Measurements from ENCODE around the gene NME9.

Gene NME9

DNA sequence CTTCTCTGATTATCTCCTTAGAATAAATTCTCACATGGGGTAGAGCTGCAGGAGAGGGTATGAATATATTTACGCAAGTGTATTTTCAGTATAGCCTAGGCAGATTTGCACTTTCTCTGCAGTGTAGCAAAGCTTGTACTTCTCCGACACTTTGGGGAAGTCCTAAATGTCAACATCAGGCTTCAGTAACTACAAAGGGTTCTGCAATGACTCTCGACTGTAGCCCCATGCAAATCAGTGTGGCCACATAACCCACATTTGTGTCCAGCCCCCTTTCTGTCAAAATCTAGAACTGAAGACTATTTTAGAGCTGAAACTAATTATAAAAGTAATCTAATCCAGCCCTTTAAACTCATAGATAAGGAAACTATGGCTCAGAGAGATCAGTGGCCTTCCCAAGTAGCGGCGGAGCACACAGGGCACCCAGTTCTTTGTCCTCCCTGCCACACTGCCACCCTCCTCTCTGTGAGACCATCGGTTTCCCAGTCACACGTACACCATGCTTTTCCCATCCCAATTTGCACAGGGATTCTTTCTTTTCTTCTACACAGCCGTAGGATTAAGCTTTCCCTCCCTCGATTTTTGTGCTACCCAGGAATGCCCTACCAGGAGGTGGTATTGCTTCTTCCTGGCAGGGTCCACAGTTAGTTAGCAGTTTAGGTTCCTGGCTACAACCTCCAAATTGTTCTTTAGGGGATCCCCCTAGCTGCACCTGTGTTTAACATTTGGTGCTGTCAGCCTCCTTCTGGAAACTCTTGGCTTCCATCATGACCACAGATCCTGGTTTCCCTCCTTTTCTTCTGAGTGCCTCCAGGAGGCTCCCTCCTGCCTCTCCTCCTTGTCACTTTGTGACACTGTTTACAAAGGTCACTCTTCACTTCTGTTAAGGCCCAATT lies 41.7 kb upstream of the NME9 start:
- H3K4me3 ChIP-seq (ENCODE audit: low read length), result peak overlapping the region; percentile 39
- TF ChIP-seq EZH2 (optimal IDR thresholded peaks at IDR 0.05; ENCODE audit: low read depth, low read length), result no peak
- TF ChIP-seq, protein P1, sequence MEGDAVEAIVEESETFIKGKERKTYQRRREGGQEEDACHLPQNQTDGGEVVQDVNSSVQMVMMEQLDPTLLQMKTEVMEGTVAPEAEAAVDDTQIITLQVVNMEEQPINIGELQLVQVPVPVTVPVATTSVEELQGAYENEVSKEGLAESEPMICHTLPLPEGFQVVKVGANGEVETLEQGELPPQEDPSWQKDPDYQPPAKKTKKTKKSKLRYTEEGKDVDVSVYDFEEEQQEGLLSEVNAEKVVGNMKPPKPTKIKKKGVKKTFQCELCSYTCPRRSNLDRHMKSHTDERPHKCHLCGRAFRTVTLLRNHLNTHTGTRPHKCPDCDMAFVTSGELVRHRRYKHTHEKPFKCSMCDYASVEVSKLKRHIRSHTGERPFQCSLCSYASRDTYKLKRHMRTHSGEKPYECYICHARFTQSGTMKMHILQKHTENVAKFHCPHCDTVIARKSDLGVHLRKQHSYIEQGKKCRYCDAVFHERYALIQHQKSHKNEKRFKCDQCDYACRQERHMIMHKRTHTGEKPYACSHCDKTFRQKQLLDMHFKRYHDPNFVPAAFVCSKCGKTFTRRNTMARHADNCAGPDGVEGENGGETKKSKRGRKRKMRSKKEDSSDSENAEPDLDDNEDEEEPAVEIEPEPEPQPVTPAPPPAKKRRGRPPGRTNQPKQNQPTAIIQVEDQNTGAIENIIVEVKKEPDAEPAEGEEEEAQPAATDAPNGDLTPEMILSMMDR (IDR thresholded peaks at IDR 0.05; ENCODE audit: low read length), result no peak
- peaks cover 17% of the 10 kb centered on the region for H3K4me1 ChIP-seq (ENCODE audit: low read length)
- DNase-seq, result peak; percentile 91
- H3F3A ChIP-seq (ENCODE audit: insufficient read depth, low read length), result peaks cover 10% of the 10 kb centered on the region; the same call in 1 of the 2 replicates
- no peaks in the 10 kb centered on the region for H3K9me3 ChIP-seq (replicated peaks; ENCODE audit: insufficient read depth, low read length)
- H3K9me2 ChIP-seq (replicated peaks; ENCODE audit: insufficient read depth, low read length), result no peaks in the 10 kb centered on the region
- H4K20me1 ChIP-seq (ENCODE audit: insufficient read depth, low read length), result no peaks in the 10 kb centered on the region
- no peak overlapping the region for H3K9ac ChIP-seq (ENCODE audit: low read length)
- no peaks in the 10 kb centered on the region for H3K36me3 ChIP-seq (replicated peaks; ENCODE audit: insufficient read depth, low read length)
- peaks cover 30% of the 10 kb centered on the region for H3K27me3 ChIP-seq (replicated peaks; ENCODE audit: insufficient read depth, low read length)
- no peak overlapping the region for H2AFZ ChIP-seq (ENCODE audit: low read length)
- no peak overlapping the region for H3K27ac ChIP-seq (ENCODE audit: low read length)
- H3K79me2 ChIP-seq (ENCODE audit: low read length), result no peaks in the 10 kb centered on the region
- H3K4me2 ChIP-seq (ENCODE audit: low read depth, low read length), result peak overlapping the region; percentile 76

DNA sequence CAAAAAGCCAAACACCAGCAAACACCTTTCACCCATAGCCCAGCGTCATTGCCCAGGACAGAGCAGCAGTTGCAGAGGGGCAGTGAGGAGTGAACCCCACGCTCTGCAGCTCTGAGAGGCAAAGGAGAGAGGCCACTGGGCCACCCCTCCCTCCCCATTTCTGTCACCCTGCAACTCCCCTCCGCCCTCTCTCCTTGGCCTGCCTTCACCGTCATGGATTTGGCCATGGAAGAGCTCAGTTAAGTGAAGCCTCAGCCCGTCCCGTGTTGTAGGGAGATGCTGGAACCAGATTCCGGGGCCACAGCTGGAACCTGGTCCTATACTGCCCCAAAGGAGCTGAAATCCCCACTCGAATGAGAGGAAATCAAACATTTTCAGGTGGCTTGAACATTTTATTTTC lies 40.7 kb upstream of the NME9 start:
- Histone ChIP-seq H3K9me3 (replicated peaks; ENCODE audit: insufficient read depth, low read length) (no peaks in the 10 kb centered on the region), H3K4me3 (ENCODE audit: low read length) (no peak overlapping the region), H3K27me3 (replicated peaks; ENCODE audit: insufficient read depth, low read length) (peaks cover 30% of the 10 kb centered on the region), H3K9ac (ENCODE audit: low read length) (no peak overlapping the region), H3K9me2 (replicated peaks; ENCODE audit: insufficient read depth, low read length) (no peaks in the 10 kb centered on the region), H3K27ac (ENCODE audit: low read length) (no peak overlapping the region), H3F3A (ENCODE audit: insufficient read depth, low read length) (peaks cover 10% of the 10 kb centered on the region; the same call in 1 of the 2 replicates), H3K4me2 (ENCODE audit: low read depth, low read length) (no peak overlapping the region), H4K20me1 (ENCODE audit: insufficient read depth, low read length) (no peaks in the 10 kb centered on the region), H2AFZ (ENCODE audit: low read length) (no peak overlapping the region), H3K79me2 (ENCODE audit: low read length) (no peaks in the 10 kb centered on the region), H3K36me3 (replicated peaks; ENCODE audit: insufficient read depth, low read length) (no peaks in the 10 kb centered on the region), H3K4me1 (ENCODE audit: low read length) (peaks cover 17% of the 10 kb centered on the region)
- TF ChIP-seq EZH2 (optimal IDR thresholded peaks at IDR 0.05; ENCODE audit: low read depth, low read length), result no peak
- TF ChIP-seq, protein P1 (IDR thresholded peaks at IDR 0.05; ENCODE audit: low read length), result no peak
- no peak for TF ChIP-seq EZH2phosphoT487 (IDR thresholded peaks at IDR 0.05; ENCODE audit: low read length)
- no peak for DNase-seq

DNA sequence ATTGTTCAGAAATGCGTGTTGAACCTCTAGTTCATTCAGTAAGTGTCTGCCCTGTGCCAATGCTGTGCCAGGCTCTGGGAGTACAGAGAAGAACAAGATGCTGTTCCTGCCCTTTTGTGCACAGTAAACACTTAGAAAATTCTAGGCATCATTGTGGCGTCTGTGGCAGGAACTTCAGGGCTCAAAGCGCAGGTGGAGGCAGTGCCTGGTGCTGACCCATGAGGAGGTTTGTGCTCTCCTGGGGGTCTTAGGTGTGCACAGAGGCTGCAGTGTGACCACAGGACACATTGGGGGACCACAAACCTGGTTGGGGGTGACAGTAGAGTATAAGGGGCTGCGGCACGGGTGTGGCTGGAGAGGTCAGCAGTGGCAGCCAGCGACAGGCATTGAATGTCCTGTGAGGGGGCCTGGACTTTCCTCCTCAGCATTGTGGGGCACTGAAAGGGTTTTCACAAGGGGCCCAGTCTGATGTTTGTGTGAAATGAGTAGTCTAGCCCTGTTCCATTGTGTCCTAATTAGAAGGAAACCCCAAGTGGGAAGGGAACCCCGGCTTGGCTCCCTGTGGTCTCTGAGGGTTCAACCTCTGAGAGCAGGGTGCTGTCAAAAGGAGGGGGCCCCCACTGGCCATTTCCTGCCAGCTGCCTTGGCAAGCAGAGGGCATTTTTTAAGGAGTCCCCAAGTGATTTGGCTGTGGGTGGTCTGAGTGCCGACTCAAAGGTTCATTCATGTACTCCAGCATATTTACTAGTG lies 39.7 kb upstream of the NME9 start:
- TF ChIP-seq, protein P1 (IDR thresholded peaks at IDR 0.05; ENCODE audit: low read length), result no peak
- TF ChIP-seq EZH2 (optimal IDR thresholded peaks at IDR 0.05; ENCODE audit: low read depth, low read length), result no peak
- Histone ChIP-seq H2AFZ (ENCODE audit: low read length) (no peak overlapping the region), H4K20me1 (ENCODE audit: insufficient read depth, low read length) (no peaks in the 10 kb centered on the region), H3K4me1 (ENCODE audit: low read length) (peaks cover 17% of the 10 kb centered on the region), H3K36me3 (replicated peaks; ENCODE audit: insufficient read depth, low read length) (no peaks in the 10 kb centered on the region), H3K9me3 (replicated peaks; ENCODE audit: insufficient read depth, low read length) (no peaks in the 10 kb centered on the region), H3K27me3 (replicated peaks; ENCODE audit: insufficient read depth, low read length) (peaks cover 30% of the 10 kb centered on the region), H3K4me2 (ENCODE audit: low read depth, low read length) (no peak overlapping the region), H3K9ac (ENCODE audit: low read length) (no peak overlapping the region), H3K4me3 (ENCODE audit: low read length) (no peak overlapping the region), H3K9me2 (replicated peaks; ENCODE audit: insufficient read depth, low read length) (no peaks in the 10 kb centered on the region), H3F3A (ENCODE audit: insufficient read depth, low read length) (peaks cover 10% of the 10 kb centered on the region; the same call in 1 of the 2 replicates), H3K79me2 (ENCODE audit: low read length) (no peaks in the 10 kb centered on the region), H3K27ac (ENCODE audit: low read length) (no peak overlapping the region)
- DNase-seq, result no peak

All from MM.1S (cell line).